MM.1S (cell line): ENCODE data around the gene SLC25A34.

ENCODE experiments used
- DNase-seq: peaks from one replicate; pipeline ENCODE4 v3.0.0-alpha.2; 2015
- H2AFZ ChIP-seq: fragments of 300-600 bp; sonication (generic); 2 replicates; pipeline ENCODE4 v1.6.0; 2016; ENCODE audit warnings: antibody characterized with exemption, low read length
- H3F3A ChIP-seq: fragments of 300-600 bp; sonication (generic); 2 replicates; pipeline ENCODE4 v1.6.1; 2016; ENCODE audit warnings: mild to moderate bottlenecking, antibody characterized with exemption, low read length, moderate library complexity, mixed read lengths; ENCODE audit not compliant: insufficient read depth
- H3K27ac ChIP-seq: fragments of 300-600 bp; sonication (generic); 2 replicates; pipeline ENCODE4 v1.5.1; 2016; ENCODE audit warnings: mild to moderate bottlenecking, low read length
- H3K27me3 ChIP-seq: fragments of 300-600 bp; sonication (generic); replicated peaks from 2 replicates; pipeline ENCODE4 v1.6.0; 2016; ENCODE audit warnings: low read length; ENCODE audit not compliant: insufficient read depth
- H3K36me3 ChIP-seq: fragments of 300-600 bp; sonication (generic); replicated peaks from 2 replicates; pipeline ENCODE4 v1.6.1; 2016; ENCODE audit warnings: mild to moderate bottlenecking, low read length, mixed read lengths; ENCODE audit not compliant: insufficient read depth
- H3K4me1 ChIP-seq: fragments of 300-600 bp; sonication (generic); 2 replicates; pipeline ENCODE4 v1.6.1; 2016; ENCODE audit warnings: low read length, mixed read lengths
- H3K4me2 ChIP-seq: fragments of 300-600 bp; sonication (generic); 2 replicates; pipeline ENCODE4 v1.6.0; 2016; ENCODE audit warnings: low read depth, low read length
- H3K4me3 ChIP-seq: fragments of 300-600 bp; sonication (generic); 2 replicates; pipeline ENCODE4 v1.5.1; 2016; ENCODE audit warnings: low read length, mixed read lengths
- H3K79me2 ChIP-seq: fragments of 300-600 bp; sonication (generic); 2 replicates; pipeline ENCODE4 v1.6.1; 2016; ENCODE audit warnings: mixed run types, low read length, mixed read lengths
- H3K9ac ChIP-seq: fragments of 300-600 bp; sonication (generic); 2 replicates; pipeline ENCODE4 v1.6.1; 2016; ENCODE audit warnings: low read length, mixed read lengths
- H3K9me2 ChIP-seq: fragments of 300-600 bp; sonication (generic); replicated peaks from 2 replicates; pipeline ENCODE4 v1.6.1; 2016; ENCODE audit warnings: mild to moderate bottlenecking, low read length, mixed read lengths; ENCODE audit not compliant: insufficient read depth
- H3K9me3 ChIP-seq: fragments of 300-600 bp; sonication (generic); replicated peaks from 2 replicates; pipeline ENCODE4 v1.6.1; 2016; ENCODE audit warnings: mild to moderate bottlenecking, low read length, mixed read lengths; ENCODE audit not compliant: insufficient read depth
- H4K20me1 ChIP-seq: fragments of 300-600 bp; sonication (generic); 2 replicates; pipeline ENCODE4 v1.6.1; 2016; ENCODE audit warnings: mild to moderate bottlenecking, low read length, moderate library complexity, mixed read lengths; ENCODE audit not compliant: insufficient read depth
- EZH2 ChIP-seq: fragments of 300-600 bp; sonication (generic); optimal IDR thresholded peaks from 2 replicates; pipeline ENCODE3; 2017; ENCODE audit warnings: low read depth, mild to moderate bottlenecking, antibody characterized with exemption, low read length, mixed read lengths
- EZH2phosphoT487 ChIP-seq: fragments of 300-600 bp; sonication (generic); IDR thresholded peaks from 2 replicates; pipeline ENCODE4 v1.6.1; 2018; ENCODE audit warnings: antibody characterized with exemption, low read length
- TF ChIP-seq, protein P1 (sequence below): fragments of 300-600 bp; sonication (generic); IDR thresholded peaks from 2 replicates; pipeline ENCODE4 v1.5.1; 2016; ENCODE audit warnings: antibody characterized with exemption, low read length, mixed read lengths

The SLC25A34 gene

DNA sequence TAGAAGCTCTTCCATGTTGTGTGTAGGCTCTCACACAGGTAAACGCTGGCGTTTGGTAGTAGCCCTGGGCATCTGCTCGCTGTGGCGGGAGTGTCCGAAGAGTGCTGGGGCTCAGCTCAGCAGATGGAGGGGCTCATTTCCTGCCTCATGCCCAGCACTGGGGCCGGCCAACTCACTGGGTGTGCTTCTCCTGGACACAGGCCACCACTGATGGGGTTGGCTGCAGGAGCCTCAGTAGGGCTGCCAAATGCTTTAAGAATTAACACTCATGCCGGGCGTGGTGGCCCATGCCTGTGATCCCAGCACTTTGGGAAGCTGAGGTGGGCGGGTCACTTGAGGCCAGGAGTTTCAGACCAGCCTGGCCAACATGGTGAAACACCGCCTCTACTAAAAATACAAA, 50.5 kb downstream of the SLC25A34 start:
- H3K27ac ChIP-seq, result no peak overlapping the region
- H3K9me2 ChIP-seq, result no peaks in the 10 kb centered on the region
- H3K9ac ChIP-seq, result no peak overlapping the region

DNA sequence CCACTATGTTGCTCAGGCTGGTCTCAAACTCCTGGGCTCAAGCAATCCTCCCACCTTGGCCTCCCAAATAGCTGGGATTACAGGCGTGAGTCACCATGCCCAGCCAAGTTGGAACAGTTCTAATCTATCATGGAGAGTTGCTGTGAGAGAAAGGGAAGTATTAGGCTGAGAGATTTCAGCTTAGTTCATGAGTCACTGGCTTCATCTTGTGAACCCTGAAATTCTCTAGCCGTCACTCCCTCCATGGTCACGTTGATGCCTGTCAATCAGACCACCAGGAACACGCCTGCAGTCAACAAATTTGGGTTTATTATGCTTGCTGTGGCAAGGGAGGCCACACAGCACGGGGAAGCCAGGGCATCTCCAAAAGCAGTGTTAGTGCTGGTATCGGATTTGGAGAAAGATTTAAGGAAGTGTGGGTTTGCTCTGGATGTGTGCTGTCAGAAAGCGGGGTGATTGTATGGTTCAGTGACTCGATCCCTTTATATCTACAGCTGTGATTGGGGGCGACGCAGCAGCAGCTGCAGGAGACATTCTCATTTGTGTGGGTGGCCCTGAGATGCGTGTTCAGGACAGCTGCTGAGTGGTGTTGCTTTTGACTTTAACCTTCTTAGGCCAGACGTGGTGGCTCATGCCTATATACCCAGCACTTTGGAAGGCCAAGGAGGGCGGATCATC, 52.7 kb downstream of the SLC25A34 start:
- no peak for DNase-seq
- Histone ChIP-seq H3K27ac (no peak overlapping the region), H3K9ac (no peak overlapping the region)

More for the DNA sequence above, 50.5 kb downstream of the SLC25A34 start:
- no peaks in the 10 kb centered on the region for H3K36me3 ChIP-seq
- no peaks in the 10 kb centered on the region for H3K9me3 ChIP-seq
- no peaks in the 10 kb centered on the region for H3K4me1 ChIP-seq
- H3K4me3 ChIP-seq, result no peak overlapping the region
- H3K79me2 ChIP-seq, result no peaks in the 10 kb centered on the region
- TF ChIP-seq, protein P1, sequence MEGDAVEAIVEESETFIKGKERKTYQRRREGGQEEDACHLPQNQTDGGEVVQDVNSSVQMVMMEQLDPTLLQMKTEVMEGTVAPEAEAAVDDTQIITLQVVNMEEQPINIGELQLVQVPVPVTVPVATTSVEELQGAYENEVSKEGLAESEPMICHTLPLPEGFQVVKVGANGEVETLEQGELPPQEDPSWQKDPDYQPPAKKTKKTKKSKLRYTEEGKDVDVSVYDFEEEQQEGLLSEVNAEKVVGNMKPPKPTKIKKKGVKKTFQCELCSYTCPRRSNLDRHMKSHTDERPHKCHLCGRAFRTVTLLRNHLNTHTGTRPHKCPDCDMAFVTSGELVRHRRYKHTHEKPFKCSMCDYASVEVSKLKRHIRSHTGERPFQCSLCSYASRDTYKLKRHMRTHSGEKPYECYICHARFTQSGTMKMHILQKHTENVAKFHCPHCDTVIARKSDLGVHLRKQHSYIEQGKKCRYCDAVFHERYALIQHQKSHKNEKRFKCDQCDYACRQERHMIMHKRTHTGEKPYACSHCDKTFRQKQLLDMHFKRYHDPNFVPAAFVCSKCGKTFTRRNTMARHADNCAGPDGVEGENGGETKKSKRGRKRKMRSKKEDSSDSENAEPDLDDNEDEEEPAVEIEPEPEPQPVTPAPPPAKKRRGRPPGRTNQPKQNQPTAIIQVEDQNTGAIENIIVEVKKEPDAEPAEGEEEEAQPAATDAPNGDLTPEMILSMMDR, result no peak
- TF ChIP-seq EZH2 (no peak), EZH2phosphoT487 (no peak)
- no peak overlapping the region for H3K4me2 ChIP-seq
- no peaks in the 10 kb centered on the region for H3K27me3 ChIP-seq
- no peaks in the 10 kb centered on the region for H3F3A ChIP-seq
- DNase-seq, result no peak
- no peak overlapping the region for H2AFZ ChIP-seq
- H4K20me1 ChIP-seq, result no peaks in the 10 kb centered on the region

More for the DNA sequence above, 52.7 kb downstream of the SLC25A34 start:
- Histone ChIP-seq H3K4me1 (no peaks in the 10 kb centered on the region), H4K20me1 (no peaks in the 10 kb centered on the region), H3F3A (no peaks in the 10 kb centered on the region), H3K4me2 (no peak overlapping the region), H3K9me3 (no peaks in the 10 kb centered on the region), H3K9me2 (no peaks in the 10 kb centered on the region), H3K36me3 (no peaks in the 10 kb centered on the region), H3K27me3 (no peaks in the 10 kb centered on the region), H3K79me2 (no peaks in the 10 kb centered on the region), H3K4me3 (no peak overlapping the region), H2AFZ (no peak overlapping the region)
- TF ChIP-seq, protein P1, result no peak
- TF ChIP-seq EZH2phosphoT487 (no peak), EZH2 (no peak)
